NCI-H2029 (cell line): ENCODE data around the gene ADCYAP1R1.

ENCODE experiments used
- DNase-seq: peaks from one replicate; lab custom pipeline; 2025; lab: John Stamatoyannopoulos, UW

ADCYAP1R1 gene

DNA sequence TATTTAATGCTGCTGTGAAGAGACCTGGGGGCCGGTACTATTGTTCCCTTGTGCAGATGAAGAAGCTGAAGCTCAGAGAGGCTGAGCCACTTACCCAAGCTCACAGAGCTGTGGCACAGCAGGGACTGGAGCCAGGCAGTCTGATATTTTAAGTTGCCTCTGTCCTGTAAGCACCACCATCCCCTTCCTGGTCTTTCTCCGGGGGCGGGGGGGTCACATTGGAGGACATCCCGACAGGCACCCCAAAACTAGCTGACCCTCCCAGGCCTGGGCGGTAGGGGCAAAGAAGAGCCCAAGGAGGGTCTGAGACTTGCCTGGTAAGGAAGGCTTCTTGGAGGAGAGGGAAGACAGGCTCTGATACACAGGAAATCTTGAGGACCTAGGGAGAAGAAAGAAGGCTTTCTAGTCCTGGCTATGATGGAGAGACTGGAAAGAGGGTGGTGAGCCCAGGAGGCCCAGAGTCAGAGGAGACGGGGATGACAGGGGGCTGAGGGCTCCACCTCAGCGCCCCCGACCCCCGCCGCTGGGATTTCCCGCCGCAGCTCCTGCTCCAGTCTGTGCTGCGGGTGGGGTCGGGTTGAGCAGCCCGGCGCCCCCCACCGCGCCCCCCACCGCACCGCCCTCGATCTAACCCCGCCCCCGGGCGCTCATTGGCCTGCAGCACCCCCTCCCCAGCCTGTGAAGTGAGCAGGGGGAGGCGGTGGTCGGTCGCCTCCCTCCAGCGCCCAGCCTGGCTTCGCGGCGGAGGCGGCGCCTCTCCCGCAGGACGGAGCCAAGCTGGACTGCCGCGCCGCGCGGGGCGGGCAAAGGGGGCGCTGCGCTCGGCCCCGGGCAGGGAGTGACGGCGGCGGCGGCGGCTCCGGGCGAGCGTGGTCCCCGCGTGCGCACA is at the start of gene ADCYAP1R1:
TSS of gene ADCYAP1R1 (plus strand) at position 711 of the 889 bp plus-strand sequence. CDS start 10,957 bp downstream, outside the sequence.
- no peak for DNase-seq

DNA sequence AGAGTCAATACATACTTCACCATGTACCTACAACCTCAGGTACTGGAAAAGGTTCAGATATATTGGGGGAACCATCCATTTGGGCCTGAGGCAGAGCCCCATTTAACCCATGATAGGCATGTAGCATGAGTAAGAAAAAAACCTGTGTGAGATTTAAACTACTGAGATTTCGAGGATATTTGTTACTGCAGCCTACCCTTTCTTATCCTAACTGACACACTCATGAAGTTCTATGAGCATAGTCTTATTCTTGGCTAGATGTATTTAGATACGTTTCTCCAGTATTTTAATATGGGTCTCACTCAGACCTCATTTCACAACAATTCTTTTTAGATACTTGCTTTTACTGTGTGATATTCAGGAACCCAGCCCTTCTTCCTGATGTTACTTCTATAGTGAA is 49.0 kb upstream of the ADCYAP1R1 start:
- no peak for DNase-seq

DNA sequence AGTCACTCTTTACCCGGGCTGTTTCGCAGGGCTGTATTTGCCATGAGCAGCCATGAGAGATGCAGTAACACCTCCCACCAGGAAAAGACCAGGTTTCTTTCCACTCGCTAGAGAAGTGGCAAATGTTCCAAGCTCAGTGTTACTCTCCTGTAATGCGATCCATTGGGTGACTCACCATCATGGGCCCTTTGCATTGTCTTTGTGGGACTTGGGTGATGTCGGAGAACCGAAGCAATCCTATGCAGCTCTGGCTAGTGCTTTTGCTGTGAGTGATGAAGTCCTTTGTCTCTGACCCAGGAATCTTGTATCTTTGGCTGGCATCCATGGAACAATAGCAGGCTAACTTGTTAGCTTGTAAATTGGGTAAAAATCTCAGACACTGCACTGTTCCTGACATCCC is 48.4 kb upstream of the ADCYAP1R1 start:
- DNase-seq: no peak

DNA sequence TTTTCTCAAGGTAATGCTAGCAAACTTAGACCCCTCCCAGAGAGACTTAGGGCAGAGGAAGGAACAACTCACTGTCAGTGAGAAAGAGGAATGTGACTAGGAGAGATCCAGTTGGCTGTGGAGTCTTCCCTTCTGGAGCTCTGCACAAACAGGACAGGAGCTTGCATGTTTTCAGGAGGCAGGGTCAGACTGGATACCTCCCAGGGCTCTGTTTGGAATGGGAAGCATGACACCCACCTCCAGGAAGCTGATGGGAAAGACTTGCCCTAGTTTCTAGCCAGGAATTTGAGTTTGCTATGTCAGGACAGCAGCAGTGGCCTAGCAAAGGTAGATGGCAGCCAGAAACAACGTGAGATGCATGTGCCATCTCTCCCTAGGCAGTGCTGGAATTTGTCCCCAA is 47.7 kb upstream of the ADCYAP1R1 start:
- DNase-seq: no peak

DNA sequence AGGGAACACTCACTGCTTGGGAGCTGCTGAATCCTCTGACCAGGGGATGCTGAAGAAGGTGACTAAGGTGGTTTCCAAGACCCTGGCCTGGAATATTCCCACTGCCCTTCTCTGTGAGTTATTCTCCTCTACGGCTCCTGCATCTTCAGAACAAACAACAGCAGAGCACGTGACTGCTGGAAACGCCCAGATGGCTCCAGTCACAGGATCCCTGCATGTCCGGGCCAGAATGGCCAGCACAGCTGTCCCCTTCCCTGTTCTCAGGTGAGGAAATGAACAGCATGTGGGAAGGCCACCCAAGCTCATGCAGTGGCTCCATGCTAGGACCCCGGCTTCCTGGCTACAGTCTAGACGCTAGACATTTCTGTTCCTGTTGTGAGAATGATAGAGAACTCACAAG is 45.3 kb upstream of the ADCYAP1R1 start:
- DNase-seq: no peak

DNA sequence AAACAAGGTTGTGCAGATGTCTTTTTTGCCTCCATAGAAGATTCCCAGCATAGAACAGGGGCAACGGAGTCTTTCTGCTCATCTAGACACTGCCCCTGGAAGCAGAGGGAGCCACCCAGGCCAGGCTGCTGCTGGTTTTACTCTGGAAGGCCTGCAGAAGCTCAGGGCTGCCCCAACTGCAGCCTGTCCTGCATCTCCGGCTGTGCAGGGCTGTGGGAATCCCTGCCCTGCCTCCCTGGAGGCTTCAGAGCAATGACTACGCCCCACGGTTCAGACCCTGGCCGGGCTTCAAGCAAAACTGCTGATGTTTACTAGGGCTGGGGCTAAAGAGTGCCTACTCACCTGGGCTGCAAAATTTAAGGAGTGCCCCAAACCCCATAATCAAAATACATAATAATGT is 44.5 kb upstream of the ADCYAP1R1 start:
- no peak for DNase-seq

DNA sequence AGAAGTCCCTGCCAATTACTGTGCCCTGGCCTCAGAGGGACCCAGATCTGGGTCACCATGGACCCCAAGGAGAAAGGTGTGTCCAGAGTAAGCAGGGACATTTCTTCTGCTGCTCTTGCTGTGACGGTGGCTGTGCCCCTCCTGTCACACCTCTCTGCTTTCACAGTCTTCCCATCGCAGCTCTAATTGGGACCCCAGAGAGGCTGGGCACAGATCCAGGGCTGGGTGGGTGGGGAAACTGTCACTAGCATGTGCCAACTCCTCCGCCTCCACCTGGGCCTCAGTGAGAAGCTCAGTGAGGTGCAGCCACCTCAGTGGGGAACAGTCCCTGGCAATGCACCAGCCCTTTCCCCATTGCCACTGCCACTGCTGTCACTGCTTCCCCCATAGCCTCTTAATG is 37.3 kb upstream of the ADCYAP1R1 start:
- DNase-seq: no peak

DNA sequence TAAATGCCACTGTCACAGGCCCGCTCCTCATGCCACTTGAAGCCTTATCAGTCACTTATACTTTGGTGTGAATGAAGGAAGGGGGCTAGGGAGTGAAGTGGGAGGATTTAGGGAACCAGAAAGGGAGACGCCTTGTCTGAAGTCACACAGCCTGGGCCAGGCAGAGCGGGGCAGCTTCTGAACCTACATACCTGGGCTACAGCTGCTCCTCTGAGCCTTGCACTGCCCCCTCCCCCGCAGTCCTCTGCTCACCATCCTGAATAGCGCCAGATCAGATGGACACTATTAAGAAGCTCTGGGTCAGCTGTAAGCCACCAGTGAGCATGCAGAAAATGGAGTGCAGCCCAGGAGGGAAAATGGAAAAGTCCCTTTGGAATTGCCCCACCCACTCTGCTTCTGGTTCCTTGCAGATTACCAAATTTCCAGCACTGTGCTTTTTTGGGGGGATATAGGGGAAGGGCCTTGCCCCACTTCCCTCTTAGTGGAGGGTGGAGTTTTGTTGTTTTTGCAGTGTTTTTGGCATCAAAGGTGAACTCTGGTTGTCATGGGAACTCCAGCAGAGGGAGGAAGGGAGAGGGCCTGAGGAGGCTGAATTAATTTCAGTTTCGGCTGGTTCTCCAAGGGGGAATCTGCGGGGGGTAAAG is 35.0 kb upstream of the ADCYAP1R1 start:
- no peak for DNase-seq

DNA sequence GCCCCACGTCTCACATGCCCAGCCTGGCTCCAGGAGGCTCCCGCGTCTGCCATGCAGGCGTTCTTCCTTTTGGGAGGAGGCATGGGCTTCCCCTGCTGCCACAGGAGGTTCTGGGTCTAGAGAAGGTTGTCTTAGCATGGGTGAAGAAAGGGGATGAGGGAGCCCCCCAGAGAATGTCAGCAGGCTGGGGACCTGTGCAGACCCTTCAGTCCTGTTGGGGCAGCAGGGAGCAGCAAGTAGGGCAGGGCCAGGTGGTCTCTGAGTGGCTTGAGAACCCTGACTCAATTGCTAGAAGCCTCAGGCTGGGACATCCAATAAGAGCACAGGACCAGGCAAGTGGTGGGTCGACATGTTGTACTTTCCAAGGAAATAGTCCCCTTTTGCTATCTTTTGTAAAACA is 34.4 kb upstream of the ADCYAP1R1 start:
- no peak for DNase-seq

DNA sequence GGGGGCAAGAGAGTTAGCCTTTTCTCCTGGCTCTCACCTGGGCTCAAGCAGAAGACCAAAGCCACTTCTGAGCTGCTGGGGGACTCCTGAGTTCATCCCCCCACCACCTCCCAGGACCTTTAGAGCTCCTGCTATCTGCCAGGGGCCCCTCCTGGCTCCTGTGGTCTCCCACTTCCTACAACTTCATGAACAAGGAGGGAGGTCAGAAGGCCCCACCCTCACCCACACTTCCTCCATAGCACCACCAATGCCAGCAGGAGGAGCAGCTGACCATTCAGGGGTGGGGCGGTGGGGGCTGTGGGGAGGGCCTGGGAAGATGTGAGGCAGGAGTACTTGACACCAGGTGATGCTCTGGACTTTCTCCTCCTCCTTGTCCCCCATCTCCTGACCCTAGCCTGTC is 32.6 kb upstream of the ADCYAP1R1 start:
- no peak for DNase-seq

DNA sequence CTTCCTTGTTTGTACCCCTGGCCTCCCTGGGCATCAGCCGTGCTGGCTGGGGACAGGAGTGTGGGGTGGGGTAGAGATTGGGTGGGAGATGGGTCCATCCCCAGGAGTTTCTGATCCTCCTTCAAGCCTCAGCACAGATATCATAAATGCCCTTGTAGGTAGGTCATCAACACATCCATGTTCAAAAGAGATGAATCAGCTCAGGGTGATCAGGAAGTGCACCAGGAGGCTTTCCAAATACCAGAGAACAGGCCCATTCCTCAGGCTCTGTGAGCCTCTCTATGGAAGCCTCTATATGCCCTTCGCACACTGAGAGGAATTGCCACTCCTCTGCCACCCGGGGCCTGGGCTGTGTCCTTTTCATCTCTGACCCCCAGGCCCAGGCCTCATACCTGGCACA is 31.9 kb upstream of the ADCYAP1R1 start:
- no peak for DNase-seq

DNA sequence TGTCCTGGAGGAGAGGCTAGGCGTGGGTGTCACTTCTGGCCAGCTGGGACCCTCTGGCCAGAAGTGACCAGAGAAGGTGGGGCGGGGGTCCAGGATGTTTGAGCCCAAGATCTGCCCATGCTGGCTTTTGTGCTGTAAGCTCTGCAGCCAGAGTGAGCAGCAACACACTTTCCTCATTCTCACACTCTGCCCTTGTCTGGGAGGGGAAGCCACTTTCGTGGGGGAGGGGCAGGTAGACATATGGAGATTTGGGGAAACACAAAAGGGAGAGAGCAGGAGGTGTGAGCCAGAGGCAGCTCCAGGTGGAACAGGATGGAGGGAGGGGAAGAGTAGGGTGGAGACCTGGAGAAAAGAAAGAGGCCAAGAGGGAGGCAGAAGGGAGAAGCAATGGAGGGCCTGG is 31.5 kb upstream of the ADCYAP1R1 start:
- no peak for DNase-seq

DNA sequence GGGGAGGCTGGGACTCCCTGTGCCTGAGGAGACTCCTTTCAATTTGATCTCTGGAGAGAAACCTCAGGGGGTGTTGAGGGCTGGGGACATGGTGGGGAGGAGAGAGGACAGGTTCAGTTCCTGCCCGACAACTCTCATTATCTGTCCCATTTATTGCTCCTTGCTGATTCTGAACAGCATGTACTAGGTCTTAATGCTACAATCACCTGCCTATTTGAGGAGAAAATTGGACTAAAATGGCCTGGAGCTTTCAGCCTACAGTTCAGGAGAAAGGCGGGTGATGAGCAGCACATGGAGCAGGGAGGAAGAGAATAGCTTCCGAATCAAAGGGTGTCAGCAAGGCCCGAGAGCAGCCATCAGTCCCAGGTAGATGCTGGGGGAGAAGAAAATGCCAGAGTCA is 30.0 kb upstream of the ADCYAP1R1 start:
- no peak for DNase-seq

DNA sequence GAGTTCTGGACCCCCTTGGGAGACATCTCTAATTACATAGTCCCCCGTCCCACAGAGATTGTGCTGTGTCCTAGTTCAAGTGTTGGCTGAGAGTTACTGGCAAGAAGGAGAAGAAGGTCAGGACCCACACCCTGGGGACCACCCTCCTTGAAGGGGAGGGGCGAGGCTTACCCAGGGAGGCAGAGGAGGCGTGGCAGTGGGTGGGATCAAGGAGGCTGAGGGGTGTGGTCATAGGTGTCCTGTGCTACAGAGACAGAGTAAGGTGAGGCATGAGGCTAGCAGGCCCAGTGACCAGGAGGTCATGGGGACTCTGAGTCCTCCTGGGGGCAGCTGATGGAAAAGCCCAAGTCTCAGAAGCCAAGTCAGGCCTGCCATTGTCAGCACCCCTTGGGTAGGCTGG is 29.4 kb upstream of the ADCYAP1R1 start:
- DNase-seq: no peak

DNA sequence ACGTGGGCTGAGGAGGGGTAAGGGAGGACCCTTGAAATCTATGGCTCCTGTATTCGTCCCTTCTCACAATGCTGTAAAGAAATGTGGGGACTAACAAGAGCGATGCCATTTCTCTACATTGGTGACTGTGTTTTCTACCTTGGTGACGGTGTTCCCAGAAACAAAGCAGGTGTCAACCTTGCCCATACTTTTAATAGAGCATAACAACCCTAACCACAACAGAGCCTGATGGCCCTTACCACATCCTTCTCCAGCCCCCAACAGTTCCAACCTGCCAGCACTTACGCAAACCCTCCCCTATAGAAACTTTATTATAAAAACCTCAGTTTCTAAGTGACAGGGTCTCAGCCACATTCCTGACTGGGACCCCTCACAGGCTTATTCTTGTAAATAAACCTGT is 28.2 kb upstream of the ADCYAP1R1 start:
- no peak for DNase-seq

DNA sequence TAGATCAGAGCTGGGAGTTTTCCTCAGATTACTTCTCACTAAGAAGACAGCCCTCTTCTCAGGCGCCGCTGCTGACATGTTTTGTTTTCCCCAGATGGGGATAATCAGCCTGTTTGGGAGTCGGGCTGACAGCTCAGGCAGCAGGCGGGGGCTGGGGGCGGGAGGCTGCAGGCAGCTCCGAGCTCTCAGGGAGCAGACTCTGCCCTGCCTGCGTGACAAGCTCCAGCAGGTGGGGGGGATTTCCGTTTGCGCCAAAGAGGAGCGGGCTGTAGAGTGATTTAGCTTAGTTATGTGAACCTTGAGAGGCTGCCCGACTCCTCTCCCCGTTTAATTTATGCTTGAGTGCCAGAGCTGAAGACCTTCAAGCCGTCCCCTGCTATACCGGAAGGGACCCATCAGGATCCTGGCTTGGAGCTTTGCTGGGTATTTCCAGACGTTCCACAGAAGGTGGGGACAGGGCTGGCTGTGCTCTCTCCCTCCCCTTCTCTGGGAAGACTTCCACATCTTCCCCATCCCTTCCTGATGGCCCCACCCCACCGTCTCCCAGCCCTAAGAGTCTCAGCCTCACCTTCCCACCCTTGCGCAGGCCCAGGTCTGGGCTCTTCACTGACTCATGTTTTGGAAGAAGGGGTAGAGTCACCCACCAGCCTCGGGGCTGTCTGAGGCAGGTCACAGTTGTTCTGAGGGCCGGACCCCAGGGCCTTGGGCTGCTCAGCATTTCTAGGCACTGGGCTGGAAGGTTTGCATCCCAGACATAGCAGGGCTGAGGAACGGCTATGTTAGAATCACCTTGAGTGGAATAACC is 24.7 kb upstream of the ADCYAP1R1 start:
- no peak for DNase-seq

DNA sequence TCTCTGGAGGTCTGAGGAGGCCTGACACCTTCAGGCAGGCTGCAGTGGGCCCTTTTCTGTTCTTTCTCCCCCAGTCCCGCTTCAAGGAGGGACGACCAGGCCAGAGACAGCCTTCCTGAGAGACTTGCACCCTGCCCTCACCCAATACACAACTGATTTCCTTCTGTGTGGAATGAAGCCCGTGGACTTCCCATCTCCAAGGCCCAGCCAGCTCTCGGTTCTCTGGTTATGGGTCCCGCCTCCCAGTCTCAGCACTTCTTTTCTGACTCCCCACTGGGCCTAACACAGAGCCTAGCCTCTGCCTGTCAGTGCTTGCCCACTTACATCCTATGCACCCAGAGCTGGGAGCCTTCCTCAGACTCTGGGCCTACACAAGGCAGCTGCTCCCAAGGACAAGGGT is 24.1 kb upstream of the ADCYAP1R1 start:
- DNase-seq: no peak

DNA sequence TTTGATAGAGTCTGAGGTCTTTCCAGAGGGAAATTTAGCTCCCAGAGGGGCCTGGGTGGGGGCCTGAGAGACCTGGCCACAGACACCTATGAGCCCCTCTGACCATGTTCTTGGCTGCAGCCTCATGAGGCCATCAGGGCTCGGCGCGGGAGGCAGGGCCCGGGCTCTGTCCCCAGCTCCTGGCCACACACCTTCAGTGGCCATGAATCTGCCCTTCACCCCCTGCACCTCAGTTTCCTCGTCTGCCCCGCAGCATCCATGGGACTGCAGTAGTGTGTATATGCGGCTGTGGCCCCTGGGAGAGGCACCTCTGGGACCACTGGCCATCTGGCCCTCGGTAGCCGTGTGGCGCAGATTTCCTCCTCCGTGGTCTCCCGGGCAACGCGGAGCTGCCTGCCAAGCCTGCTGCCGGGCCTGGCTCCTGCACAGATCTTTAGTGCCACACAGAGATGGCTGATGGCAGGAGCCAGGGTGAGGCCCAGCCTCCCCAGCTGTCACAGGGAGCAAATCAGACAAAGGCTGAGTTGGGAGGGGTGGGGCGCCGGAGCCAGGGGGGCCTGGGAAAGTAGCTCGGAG is 23.6 kb upstream of the ADCYAP1R1 start:
- DNase-seq: no peak

DNA sequence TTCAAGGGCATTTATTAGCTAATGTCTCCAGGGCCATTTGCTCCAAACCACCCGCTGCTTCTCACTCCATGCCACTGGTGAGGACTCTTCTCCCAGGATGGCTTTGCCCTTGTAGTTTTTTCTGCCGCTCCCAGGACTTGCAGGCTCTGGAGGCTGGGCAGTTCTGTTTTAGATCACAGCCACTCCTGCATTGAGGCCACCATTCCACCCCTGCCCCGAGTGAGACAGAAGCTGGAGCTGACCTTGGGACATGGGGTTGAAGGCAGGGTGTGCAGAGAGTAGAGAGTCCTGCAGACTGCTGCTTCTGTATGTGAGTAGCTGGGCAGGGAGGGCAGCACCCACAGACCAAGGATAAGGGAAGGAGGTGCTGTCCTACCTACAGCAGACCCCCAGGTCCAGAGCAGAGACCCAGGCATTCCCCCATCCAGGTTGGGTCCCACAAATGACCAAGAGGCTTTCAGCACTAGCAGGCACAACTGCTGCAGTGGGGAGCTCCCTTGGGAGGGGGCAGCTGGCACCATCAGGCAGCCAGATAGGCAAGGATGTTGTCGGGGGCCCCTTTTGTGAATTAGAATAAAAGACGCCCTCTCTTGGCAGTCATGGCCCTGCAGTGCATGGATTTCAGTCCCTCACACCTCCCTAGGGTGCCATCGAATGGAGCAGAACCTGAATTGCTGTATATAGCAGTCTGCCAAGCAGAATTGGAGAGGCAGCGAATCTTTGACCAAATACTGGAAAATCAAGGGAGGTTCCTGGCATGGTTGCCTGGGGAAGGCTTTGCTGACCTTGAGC is 22.7 kb upstream of the ADCYAP1R1 start:
- DNase-seq: no peak

DNA sequence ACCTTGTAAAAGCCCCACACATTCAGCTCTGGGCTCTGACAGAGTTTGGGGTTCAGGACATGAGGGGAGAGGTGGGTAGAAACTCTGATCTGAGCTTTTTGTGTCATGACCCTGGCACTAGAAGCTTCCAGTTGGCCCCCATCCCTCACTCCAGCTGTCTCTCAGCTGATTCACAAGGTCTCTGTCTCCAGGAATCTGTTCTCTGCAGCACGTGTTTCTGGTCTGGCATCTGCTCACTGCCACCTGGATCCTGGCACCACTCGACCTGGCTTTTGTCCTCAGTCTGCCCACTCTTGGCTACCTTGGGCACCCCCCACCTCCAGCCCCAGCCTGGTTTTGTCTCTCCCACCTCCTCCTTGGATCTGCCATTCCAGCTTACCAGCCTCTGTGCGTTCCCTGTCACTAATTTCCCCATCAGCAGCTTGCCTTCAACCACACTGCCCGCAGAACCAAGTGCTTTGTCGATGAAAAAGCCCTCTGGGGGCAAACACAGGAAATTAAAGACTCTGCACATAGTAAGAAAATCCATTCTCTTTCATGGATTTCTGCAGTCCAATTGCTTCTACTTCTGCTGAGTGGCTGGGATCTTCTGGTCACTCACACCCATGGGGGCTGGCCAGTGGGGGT is 18.3 kb upstream of the ADCYAP1R1 start:
- no peak for DNase-seq

DNA sequence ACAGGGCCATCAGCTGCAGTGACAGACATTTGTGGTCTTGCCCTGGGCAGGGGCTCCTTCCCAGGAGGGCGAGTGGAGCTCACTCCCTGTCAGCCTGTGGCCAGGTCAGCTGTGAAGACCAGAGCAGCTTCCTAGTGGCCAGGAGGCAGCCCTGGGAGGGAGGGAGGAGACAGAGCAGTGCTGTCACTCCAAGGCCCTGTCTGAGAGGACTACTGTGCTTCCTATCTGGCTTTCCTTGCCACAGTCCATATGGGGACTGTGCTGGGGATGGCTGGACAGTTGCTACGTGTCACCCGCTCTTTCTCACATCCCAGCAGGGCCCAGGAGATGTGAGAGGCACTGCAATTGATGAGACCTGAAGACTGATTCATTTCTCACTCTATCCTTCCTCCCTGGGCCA is 15.2 kb upstream of the ADCYAP1R1 start:
- no peak for DNase-seq
